ENCODE measurements around the gene PDIA5.

The PDIA5 gene

GRCh38 chr3:123081718-123082369 is 15.0 kb downstream of the PDIA5 start:
- Histone ChIP-seq H3K36me3 (ENCODE audit: control insufficient read depth, low read length) (no peaks in the 10 kb centered on the region), H3K9me3 (ENCODE audit: control insufficient read depth, insufficient read depth, low read length) (no peaks in the 10 kb centered on the region), H3K4me3 (ENCODE audit: low read length) (no peak overlapping the region), H3K4me1 (ENCODE audit: control insufficient read depth, low read length) (peaks cover 8% of the 10 kb centered on the region), H3K9me2 (replicated peaks; ENCODE audit: control insufficient read depth, low read length) (no peaks in the 10 kb centered on the region), H4K20me1 (ENCODE audit: control insufficient read depth, insufficient read depth, low read depth, low read length) (peaks cover 3% of the 10 kb centered on the region; the same call in 1 of the 2 replicates), H3K79me2 (ENCODE audit: control insufficient read depth, low read length) (peaks cover 25% of the 10 kb centered on the region), H3F3A (ENCODE audit: control insufficient read depth, insufficient read depth) (no peaks in the 10 kb centered on the region), H3K4me2 (ENCODE audit: low read length) (no peak overlapping the region), H3K27ac (ENCODE audit: low read depth, low read length) (no peak overlapping the region), H3K27me3 (ENCODE audit: control insufficient read depth, low read length) (no peaks in the 10 kb centered on the region)
- TF ChIP-seq EZH2phosphoT487 (IDR thresholded peaks at IDR 0.05; ENCODE audit: borderline replicate concordance, low read length) = no peak
- no peak for TF ChIP-seq CTCF (IDR thresholded peaks at IDR 0.05; ENCODE audit: low read depth, low read length, poor library complexity, severe bottlenecking)

DNA sequence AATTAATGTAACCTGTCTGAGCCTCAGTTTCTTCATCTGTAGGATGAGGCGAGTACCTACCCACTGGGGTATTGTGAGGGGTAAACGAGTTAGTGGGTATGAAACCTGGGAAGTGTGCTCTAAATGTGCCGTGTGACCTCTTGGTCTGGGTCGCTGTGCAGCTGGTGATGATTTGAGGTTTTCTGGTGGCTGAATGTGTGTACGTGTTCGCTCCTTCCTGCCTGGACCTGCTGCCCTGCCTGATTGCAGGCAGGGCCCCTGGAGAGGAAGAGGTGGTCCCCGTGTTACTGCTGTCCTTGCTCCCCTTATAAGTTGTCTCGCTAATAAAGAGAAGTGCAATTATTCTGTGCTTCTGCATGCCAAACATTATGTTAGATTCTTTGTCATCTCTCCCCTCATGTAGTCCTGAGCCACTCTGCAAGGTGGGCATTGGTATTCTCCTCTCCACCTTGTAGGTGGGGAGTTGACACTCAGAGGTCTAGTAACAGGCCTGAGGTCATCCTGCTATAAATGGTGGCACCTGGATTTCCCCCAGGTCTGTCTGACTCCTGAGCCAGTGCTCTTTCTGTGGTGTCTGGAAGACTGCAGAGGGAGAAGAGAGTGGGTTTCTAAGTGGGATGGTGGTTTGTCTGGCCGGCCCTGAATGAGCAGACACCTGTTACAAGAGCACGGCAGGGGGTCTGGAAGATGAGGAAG is 15.7 kb downstream of the PDIA5 start:
- H3K9me3 ChIP-seq (ENCODE audit: control insufficient read depth, insufficient read depth, low read length) = no peaks in the 10 kb centered on the region
- peaks cover 25% of the 10 kb centered on the region for H3K79me2 ChIP-seq (ENCODE audit: control insufficient read depth, low read length)
- no peaks in the 10 kb centered on the region; the same call in 1 of the 2 replicates for H4K20me1 ChIP-seq (ENCODE audit: control insufficient read depth, insufficient read depth, low read depth, low read length)
- peak overlapping the region; percentile 27; the same call in 1 of the 2 replicates for H3K4me2 ChIP-seq (ENCODE audit: low read length)
- no peak overlapping the region for H3K4me3 ChIP-seq (ENCODE audit: low read length)
- no peaks in the 10 kb centered on the region for H3F3A ChIP-seq (ENCODE audit: control insufficient read depth, insufficient read depth)
- no peak overlapping the region for H3K27ac ChIP-seq (ENCODE audit: low read depth, low read length)
- peaks cover 8% of the 10 kb centered on the region for H3K4me1 ChIP-seq (ENCODE audit: control insufficient read depth, low read length)
- no peaks in the 10 kb centered on the region for H3K9me2 ChIP-seq (replicated peaks; ENCODE audit: control insufficient read depth, low read length)
- no peaks in the 10 kb centered on the region for H3K36me3 ChIP-seq (ENCODE audit: control insufficient read depth, low read length)
- no peak for TF ChIP-seq CTCF (IDR thresholded peaks at IDR 0.05; ENCODE audit: low read depth, low read length, poor library complexity, severe bottlenecking)
- no peak for TF ChIP-seq EZH2phosphoT487 (IDR thresholded peaks at IDR 0.05; ENCODE audit: borderline replicate concordance, low read length)
- no peaks in the 10 kb centered on the region for H3K27me3 ChIP-seq (ENCODE audit: control insufficient read depth, low read length)

GRCh38 chr3:123083383-123084124 is 16.7 kb downstream of the PDIA5 start:
- Histone ChIP-seq H3K79me2 (ENCODE audit: control insufficient read depth, low read length) (peaks cover 25% of the 10 kb centered on the region), H3K4me3 (ENCODE audit: low read length) (no peak overlapping the region), H3K9me2 (replicated peaks; ENCODE audit: control insufficient read depth, low read length) (no peaks in the 10 kb centered on the region), H3F3A (ENCODE audit: control insufficient read depth, insufficient read depth) (no peaks in the 10 kb centered on the region), H3K4me1 (ENCODE audit: control insufficient read depth, low read length) (peaks cover 8% of the 10 kb centered on the region), H3K9me3 (ENCODE audit: control insufficient read depth, insufficient read depth, low read length) (no peaks in the 10 kb centered on the region), H3K27ac (ENCODE audit: low read depth, low read length) (no peak overlapping the region), H3K36me3 (ENCODE audit: control insufficient read depth, low read length) (no peaks in the 10 kb centered on the region), H3K4me2 (ENCODE audit: low read length) (no peak overlapping the region), H4K20me1 (ENCODE audit: control insufficient read depth, insufficient read depth, low read depth, low read length) (no peaks in the 10 kb centered on the region; the same call in 1 of the 2 replicates), H3K27me3 (ENCODE audit: control insufficient read depth, low read length) (no peaks in the 10 kb centered on the region)
- no peak for TF ChIP-seq CTCF (IDR thresholded peaks at IDR 0.05; ENCODE audit: low read depth, low read length, poor library complexity, severe bottlenecking)
